WTC11 (cell line): ENCODE data around the gene CLCN6. TPM values are rescaled to one million over a fixed set of nuclear protein-coding genes. Genes with fewer than 3 reads are reported as not detected.

Experiments used
- ATAC-seq: fragments of 200-7000 bp; cut with Tn5 transposase; 2 replicates; pipeline ENCODE4 v1.10.0; 2021; ENCODE audit warnings: mild to moderate bottlenecking, moderate library complexity
- CTCF ChIA-PET: fragments of 300-600 bp; sonication (Branson Sonifier 250); formaldehyde crosslinking; loops from one replicate; lab custom pipeline; 2021; ENCODE audit warnings: antibody characterized with exemption; lab: Charles Lee
- POLR2A ChIA-PET: fragments of 350-600 bp; sonication (Branson Sonifier 250); formaldehyde crosslinking; loops from one replicate; lab custom pipeline; 2021; ENCODE audit warnings: antibody characterized with exemption; lab: Charles Lee
- DNase-seq: peaks from one replicate; pipeline ENCODE4 v3.0.0; 2021; ENCODE audit warnings: low spot score
- H3K27ac Mint-ChIP-seq: 2 replicates; pipeline ENCODE4 v1.8.0; 2021; ENCODE audit warnings: mixed read lengths
- H3K27me3 Mint-ChIP-seq: 2 replicates; pipeline ENCODE4 v1.8.0; 2021; ENCODE audit warnings: low read depth, mild to moderate bottlenecking, moderate library complexity, mixed read lengths
- H3K36me3 Mint-ChIP-seq: 2 replicates; pipeline ENCODE4 v1.8.0; 2021; ENCODE audit warnings: mixed read lengths
- H3K4me1 Mint-ChIP-seq: 2 replicates; pipeline ENCODE4 v1.8.0; 2022; ENCODE audit warnings: mixed read lengths
- H3K4me3 Mint-ChIP-seq: 2 replicates; pipeline ENCODE4 v1.8.0; 2021; ENCODE audit warnings: mild to moderate bottlenecking, moderate library complexity, mixed read lengths
- H3K9me3 Mint-ChIP-seq: 2 replicates; pipeline ENCODE4 v1.8.0; 2021; ENCODE audit warnings: mixed read lengths
- CBFB ChIP-seq: sonication (generic); formaldehyde crosslinking; IDR thresholded peaks from 2 replicates; pipeline ENCODE4 v1.8.1; 2022; ENCODE audit warnings: mild to moderate bottlenecking, low read depth, missing genetic modification reagents
- CDX4 ChIP-seq: fragments of 250-450 bp; sonication (Bioruptor Pico); IDR thresholded peaks from 2 replicates; pipeline ENCODE4 v1.9.0; 2021; ENCODE audit warnings: moderate library complexity, mild to moderate bottlenecking, inconsistent platforms, borderline replicate concordance
- CTCF ChIP-seq: fragments of 200-600 bp; IDR thresholded peaks from 2 replicates; pipeline ENCODE4 v1.8.0; 2022; ENCODE audit warnings: antibody characterized with exemption
- ELF4 ChIP-seq: sonication (generic); formaldehyde crosslinking; IDR thresholded peaks from 2 replicates; pipeline ENCODE4 v1.8.1; 2022; ENCODE audit warnings: low read depth, mild to moderate bottlenecking, moderate library complexity, missing genetic modification reagents
- ESRRA ChIP-seq: sonication (generic); formaldehyde crosslinking; IDR thresholded peaks from 2 replicates; pipeline ENCODE4 v1.8.1; 2022; ENCODE audit warnings: mild to moderate bottlenecking, missing genetic modification reagents, borderline replicate concordance
- IRF1 ChIP-seq: sonication (generic); formaldehyde crosslinking; IDR thresholded peaks from 2 replicates; pipeline ENCODE4 v1.8.0; 2023; ENCODE audit warnings: missing genetic modification reagents
- JAZF1 ChIP-seq: fragments of 250-450 bp; sonication (Bioruptor Pico); IDR thresholded peaks from 2 replicates; pipeline ENCODE4 v1.9.0; 2021; ENCODE audit warnings: moderate library complexity, mild to moderate bottlenecking, inconsistent platforms
- NFYB ChIP-seq: sonication (generic); formaldehyde crosslinking; conservative IDR thresholded peaks from 2 replicates; pipeline ENCODE4 v1.8.0; 2022; ENCODE audit warnings: low read depth, missing genetic modification reagents
- NR1H2 ChIP-seq: sonication (generic); formaldehyde crosslinking; IDR thresholded peaks from 2 replicates; pipeline ENCODE4 v1.9.0; 2021; ENCODE audit warnings: mild to moderate bottlenecking, moderate library complexity, missing genetic modification reagents
- NR3C1 ChIP-seq: sonication (generic); formaldehyde crosslinking; conservative IDR thresholded peaks from 2 replicates; pipeline ENCODE4 v1.8.1; 2023; ENCODE audit warnings: low read depth, mild to moderate bottlenecking, missing genetic modification reagents
- SOX15 ChIP-seq: fragments of 250-450 bp; sonication (Bioruptor Pico); IDR thresholded peaks from 2 replicates; pipeline ENCODE4 v1.9.0; 2021; ENCODE audit warnings: mild to moderate bottlenecking
- STAT6 ChIP-seq: sonication (generic); formaldehyde crosslinking; conservative IDR thresholded peaks from 2 replicates; pipeline ENCODE4 v1.8.1; 2023; ENCODE audit warnings: mild to moderate bottlenecking, low read depth, missing genetic modification reagents, moderate library complexity
- TEAD4 ChIP-seq: sonication (generic); formaldehyde crosslinking; IDR thresholded peaks from 2 replicates; pipeline ENCODE4 v1.8.0; 2022; ENCODE audit warnings: mild to moderate bottlenecking, missing genetic modification reagents
- USF1 ChIP-seq: sonication (generic); formaldehyde crosslinking; IDR thresholded peaks from 2 replicates; pipeline ENCODE4 v1.8.0; 2022; ENCODE audit warnings: mild to moderate bottlenecking, missing genetic modification reagents
- ZMAT4 ChIP-seq: fragments of 250-450 bp; sonication (Bioruptor Pico); IDR thresholded peaks from 2 replicates; pipeline ENCODE4 v1.9.0; 2021; ENCODE audit warnings: mild to moderate bottlenecking
- ZNF396 ChIP-seq: fragments of 250-450 bp; sonication (Bioruptor Pico); IDR thresholded peaks from 2 replicates; pipeline ENCODE4 v1.8.0; 2021; ENCODE audit warnings: mild to moderate bottlenecking, moderate library complexity, borderline replicate concordance
- ZNF423 ChIP-seq: fragments of 250-450 bp; sonication (Bioruptor Pico); IDR thresholded peaks from 2 replicates; pipeline ENCODE4 v2.1.2; 2022; ENCODE audit warnings: mild to moderate bottlenecking, moderate library complexity
- ZNF512 ChIP-seq: sonication (generic); formaldehyde crosslinking; IDR thresholded peaks from 2 replicates; pipeline ENCODE4 v1.8.1; 2022; ENCODE audit warnings: missing genetic modification reagents, borderline replicate concordance
- ZSCAN18 ChIP-seq: fragments of 250-450 bp; sonication (Bioruptor Pico); IDR thresholded peaks from 2 replicates; pipeline ENCODE4 v2.1.2; 2022; ENCODE audit warnings: mild to moderate bottlenecking, moderate library complexity
- total RNA-seq: library from RNA; stranded (reverse); gene quantifications from 3 replicates; pipeline ENCODE4 v1.2.3, GENCODE V29; 2021

The CLCN6 gene
- total RNA-seq, 1 experiment from 2014 or later = 22.3 TPM

GRCh38 chr1:11796036-11796828, 9.8 kb upstream of the CLCN6 start:
- DNase-seq (no peak), ATAC-seq (no peak)
- no peak for TF ChIP-seq ELF4
- TF ChIP-seq STAT6 (CRISPR knock-in tag) = no peak
- no peak for TF ChIP-seq IRF1
- no peak for TF ChIP-seq SOX15
- no peak for TF ChIP-seq CTCF
- TF ChIP-seq ZNF396 (CRISPR knock-in tag) = no peak
- TF ChIP-seq NR3C1 (CRISPR knock-in tag) = no peak
- no peak for TF ChIP-seq ZSCAN18 (CRISPR knock-in tag)
- H3K27ac Mint-ChIP-seq = no peak overlapping the region
- peaks cover 48% of the 10 kb centered on the region for H3K36me3 Mint-ChIP-seq
- no peaks in the 10 kb centered on the region for H3K4me1 Mint-ChIP-seq
- no peak overlapping the region for H3K4me3 Mint-ChIP-seq
- ChIA-PET POLR2A (no interaction called here), CTCF (no interaction called here)
- H3K27me3 Mint-ChIP-seq = no peaks in the 10 kb centered on the region
- H3K9me3 Mint-ChIP-seq = no peaks in the 10 kb centered on the region

- TF ChIP-seq NR1H2 (CRISPR knock-in tag) (no peak), CBFB (CRISPR knock-in tag) (no peak), ESRRA (no peak), NFYB (no peak), CDX4 (CRISPR knock-in tag) (no peak), ZNF423 (CRISPR knock-in tag) (no peak), ZNF396 (CRISPR knock-in tag) (no peak), JAZF1 (CRISPR knock-in tag) (no peak), TEAD4 (CRISPR knock-in tag) (no peak), ZNF512 (CRISPR knock-in tag) (no peak), ZMAT4 (no peak), IRF1 (no peak), USF1 (CRISPR knock-in tag) (no peak)
- Mint-ChIP-seq H3K27ac (no peak overlapping the region), H3K4me1 (peaks cover 10% of the 10 kb centered on the region), H3K9me3 (no peaks in the 10 kb centered on the region), H3K4me3 (no peak overlapping the region), H3K36me3 (peaks cover 39% of the 10 kb centered on the region), H3K27me3 (no peaks in the 10 kb centered on the region)
- DNase-seq = no peak
- ChIA-PET CTCF (interaction anchor here (0.6 to 1.9 kb wide), 5 partner anchors 10 to 543 kb away, joined by 3 to 11 read pairs (median 4); no protein-coding TSS in a partner anchor), POLR2A (interaction anchor here (1.3 kb wide), 1 partner anchor 10 kb away, joined by 5 read pairs; no protein-coding TSS in a partner anchor)
- no peak for ATAC-seq
These were observed 8.3 kb upstream of the CLCN6 start for GRCh38 chr1:11797525-11798216.
